IPS DF 4.7 (cell line): Measurements from ENCODE around the gene NFE2L3.
"Not testable (repeated sequence)": the region's sequence is repeated elsewhere in the genome, so short reads cannot be mapped to it uniquely, and the experiment has no call there.

Source experiments
- DNase-seq: peaks from one replicate; pipeline ENCODE4 v3.0.0-alpha.2; 2013; ENCODE audit warnings: low spot score; ENCODE audit errors: extremely low read depth

The NFE2L3 gene

DNA sequence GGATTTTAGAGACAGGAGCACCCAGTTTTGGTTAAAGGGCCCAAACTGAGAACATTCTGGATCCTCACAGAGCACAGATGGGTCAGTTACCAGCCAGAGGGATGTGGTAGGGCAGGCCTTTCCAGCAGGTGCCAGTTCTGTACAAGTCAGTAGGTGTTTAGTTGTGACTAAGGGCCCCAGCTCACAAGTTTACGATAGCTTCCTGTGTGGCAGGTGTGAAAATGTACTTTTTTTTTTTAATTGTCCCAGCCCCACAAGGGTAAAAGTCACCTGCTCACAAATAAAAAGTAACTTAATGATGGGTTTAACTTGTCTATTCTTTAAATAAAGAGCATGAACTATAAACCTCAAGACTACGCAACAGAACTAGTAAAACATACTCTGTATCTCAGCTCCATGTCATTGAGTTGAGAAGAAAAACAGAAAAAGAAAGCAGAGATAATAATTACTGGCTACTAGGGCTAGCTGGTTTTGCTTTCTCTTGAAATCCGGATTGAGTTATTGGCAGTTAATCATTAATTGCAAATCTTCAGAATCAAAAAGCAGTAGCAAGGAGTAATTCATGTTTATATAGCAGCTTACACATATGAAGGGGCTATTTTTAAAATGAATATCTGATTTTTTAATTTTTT is 15.4 kb downstream of the NFE2L3 start:
- no peak for DNase-seq

DNA sequence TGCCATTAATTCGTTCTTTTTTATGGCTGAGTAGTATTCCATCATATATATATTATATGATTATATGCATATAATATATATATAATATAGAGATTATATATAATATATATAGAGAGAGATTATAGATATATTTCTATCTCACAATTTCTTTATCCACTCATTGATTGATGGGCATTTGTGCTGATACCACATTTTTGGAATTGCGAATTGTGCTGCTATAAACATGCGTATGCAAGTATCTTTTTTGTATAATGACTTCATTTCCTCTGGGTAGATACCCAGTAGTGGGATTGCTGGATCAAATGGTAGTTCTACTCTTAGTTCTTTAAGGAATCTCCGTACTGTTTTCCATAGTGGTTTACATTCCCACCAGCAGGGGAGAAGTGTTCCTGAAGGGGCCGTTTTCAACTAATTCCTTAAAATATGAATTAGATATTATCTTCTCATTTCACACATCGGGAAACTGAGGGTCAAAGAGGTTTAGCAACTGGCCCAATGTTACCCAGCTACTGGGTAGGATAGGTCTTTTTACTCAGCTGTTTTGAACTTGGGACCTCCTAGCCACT is 16.5 kb downstream of the NFE2L3 start:
- DNase-seq: no peak

DNA sequence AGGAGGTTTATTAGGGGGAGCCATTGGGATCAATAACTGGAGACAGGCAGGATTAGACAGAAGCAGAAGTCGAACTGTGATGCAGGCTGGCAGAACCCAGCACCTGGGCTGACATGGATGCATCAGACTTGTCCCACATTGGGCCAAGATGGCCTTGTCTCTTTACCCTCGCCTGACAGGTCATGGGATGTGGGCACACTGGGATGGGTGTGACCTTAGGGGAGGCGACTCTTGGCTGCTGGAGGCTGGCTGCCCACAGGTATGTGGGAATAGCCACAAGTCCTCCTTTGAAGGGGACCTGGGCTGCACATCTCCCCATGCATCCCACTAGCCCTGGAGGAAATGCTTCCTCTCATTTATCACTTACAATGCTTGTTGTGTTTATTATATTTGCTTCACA is 17.3 kb downstream of the NFE2L3 start:
- no peak for DNase-seq

DNA sequence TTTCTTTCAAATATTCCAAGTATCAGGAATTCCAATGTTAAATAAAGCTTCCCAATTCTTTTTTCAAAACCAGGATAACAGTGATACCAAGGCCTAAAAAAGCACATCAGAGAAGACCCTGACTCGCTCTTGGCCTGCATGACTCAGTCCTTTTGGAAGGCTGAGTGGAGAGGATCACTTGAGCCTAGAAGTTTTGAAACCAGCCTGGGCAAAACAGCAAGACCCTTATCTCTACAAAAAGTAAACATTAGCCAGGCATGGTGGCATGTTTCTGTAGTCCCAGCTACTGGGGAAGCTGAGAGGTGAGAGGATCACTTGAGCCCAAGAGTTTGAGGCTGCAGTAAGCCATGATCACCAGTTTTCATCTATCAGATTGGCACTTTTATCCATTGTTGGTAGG is 18.7 kb downstream of the NFE2L3 start:
- no peak for DNase-seq

DNA sequence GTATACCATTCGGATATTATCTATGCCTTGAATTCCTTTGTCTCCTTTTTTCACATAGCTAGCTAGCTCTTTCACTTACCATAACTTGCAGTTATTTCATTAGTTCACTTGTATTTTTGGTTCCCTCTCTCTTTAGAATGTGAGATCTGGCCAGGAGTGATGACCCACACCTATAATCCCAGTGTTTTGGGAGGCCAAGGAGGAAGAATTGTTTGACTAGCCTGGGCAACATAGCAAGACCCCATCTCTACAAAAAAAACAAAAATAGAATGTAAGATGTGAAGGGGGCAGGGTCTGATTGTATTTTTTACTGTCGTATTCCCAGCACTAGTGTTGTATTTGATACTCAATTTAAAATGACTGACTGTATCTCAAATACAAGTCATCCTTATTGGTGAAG is 19.6 kb downstream of the NFE2L3 start:
- DNase-seq: no peak

DNA sequence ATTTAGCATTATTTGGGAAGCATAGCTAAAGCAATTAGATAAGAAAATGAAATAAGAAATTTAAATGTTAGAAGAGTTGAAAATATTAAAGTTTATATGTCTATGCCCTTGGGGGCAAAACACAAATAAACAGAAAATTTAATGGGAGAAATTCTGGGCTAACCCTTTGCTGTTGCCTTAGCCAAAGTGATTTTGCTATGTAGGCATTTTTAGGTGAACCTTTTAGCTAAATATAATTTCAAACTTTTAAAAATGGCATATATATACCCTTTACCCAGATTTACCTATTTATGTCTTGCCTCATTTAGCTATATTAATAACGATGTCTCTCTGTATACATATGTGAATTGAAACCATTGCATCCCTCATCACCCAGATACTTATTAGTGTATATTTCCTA is 20.1 kb downstream of the NFE2L3 start:
- no peak for DNase-seq

DNA sequence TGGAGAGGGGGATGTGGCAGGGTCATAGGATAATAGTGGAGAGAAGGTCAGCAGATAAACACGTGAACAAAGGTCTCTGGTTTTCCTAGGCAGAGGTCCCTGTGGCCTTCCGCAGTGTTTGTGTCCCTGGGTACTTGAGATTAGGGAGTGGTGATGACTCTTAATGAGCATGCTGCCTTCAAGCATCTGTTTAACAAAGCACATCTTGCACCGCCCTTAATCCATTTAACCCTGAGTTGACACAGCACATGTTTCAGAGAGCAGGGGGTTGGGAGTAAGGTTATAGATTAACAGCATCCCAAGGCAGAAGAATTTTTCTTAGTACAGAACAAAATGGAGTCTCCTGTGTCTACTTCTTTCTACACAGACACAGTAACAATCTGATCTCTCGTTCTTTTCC is 23.9 kb downstream of the NFE2L3 start:
- DNase-seq: not testable (repeated sequence)

DNA sequence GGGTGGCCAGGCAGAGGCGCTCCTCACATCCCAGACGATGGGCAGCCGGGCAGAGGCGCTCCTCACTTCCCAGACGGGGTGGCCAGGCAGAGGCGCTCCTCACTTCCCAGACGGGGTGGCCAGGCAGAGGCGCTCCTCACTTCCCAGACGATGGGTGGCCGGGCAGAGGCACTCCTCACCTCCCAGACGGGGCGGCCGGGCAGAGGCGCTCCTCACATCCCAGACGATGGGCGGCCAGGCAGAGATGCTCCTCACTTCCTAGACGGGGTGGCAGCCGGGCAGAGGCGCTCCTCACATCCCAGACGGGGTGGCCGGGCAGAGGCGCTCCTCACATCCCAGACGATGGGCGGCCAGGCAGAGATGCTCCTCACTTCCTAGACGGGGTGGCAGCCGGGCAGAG is 24.7 kb downstream of the NFE2L3 start:
- DNase-seq: not testable (repeated sequence)

DNA sequence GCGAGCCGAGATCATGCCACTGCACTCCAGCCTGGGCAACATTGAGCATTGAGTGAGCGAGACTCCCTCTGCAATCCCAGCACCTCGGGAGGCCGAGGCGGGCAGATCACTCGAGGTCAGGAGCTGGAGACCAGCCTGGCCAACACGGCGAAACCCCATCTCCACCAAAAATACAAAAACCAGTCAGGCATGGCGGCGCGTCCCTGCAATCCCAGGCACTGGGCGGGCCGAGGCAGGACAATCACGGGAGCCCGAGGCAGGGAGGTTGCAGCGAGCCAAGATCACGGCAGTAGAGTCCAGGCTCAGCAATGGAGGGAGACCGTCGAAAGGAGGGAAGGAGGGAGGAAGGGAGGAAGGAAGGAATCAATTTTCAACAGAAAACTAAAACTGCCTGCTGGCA is 25.3 kb downstream of the NFE2L3 start:
- not testable (repeated sequence) for DNase-seq

DNA sequence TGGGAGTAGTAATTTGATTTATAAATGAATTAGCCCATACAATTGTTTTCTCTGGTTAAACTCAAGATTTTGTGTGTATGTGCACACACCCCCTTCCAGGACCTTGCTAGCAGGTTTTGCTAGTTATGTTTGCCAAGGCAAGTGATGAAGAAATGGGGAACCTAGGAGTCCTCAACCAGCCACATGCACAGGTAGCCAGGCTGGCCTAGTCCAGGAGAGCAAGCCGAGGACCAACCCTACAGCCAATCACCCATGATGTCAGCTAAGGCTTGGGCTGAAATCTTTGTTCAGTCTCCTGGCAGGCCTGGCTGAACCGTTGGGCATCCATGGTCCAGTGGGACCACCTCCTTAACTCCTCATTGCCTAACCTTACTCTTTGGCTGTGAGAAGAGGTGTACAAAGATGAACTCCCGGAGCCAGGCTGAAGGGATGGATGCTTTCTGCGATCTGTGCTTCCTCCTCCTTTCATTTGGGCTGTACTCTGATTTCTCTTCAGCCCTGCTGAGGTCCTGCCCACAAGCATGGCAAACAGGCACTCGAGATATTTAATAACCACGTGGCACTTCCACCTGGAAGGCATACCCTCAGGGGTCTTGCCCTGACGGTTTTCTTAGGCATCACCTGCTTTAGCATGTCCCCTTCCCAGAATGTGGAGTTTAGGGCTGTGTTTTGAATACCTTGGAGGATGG is 26.4 kb downstream of the NFE2L3 start:
- DNase-seq: no peak

DNA sequence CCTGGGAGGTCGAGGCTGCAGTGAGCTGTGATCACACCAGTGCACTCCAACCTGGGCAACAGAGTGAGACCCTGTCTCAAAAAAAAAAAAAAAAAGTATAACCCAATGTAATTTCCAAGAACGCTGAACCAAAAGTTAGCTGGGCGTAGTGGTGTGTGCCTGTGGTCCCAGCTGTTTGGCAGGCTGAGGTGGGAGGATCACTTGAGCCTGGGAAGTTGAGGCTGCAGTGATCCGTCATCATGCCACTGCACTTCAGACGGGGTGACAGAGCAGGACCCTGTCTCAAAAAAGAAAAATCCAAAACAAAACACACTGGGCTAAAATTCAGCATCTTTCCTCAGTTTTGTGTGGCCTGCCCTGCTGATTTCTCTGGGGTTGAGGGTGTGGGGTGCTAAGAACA is 27.4 kb downstream of the NFE2L3 start:
- DNase-seq: no peak

DNA sequence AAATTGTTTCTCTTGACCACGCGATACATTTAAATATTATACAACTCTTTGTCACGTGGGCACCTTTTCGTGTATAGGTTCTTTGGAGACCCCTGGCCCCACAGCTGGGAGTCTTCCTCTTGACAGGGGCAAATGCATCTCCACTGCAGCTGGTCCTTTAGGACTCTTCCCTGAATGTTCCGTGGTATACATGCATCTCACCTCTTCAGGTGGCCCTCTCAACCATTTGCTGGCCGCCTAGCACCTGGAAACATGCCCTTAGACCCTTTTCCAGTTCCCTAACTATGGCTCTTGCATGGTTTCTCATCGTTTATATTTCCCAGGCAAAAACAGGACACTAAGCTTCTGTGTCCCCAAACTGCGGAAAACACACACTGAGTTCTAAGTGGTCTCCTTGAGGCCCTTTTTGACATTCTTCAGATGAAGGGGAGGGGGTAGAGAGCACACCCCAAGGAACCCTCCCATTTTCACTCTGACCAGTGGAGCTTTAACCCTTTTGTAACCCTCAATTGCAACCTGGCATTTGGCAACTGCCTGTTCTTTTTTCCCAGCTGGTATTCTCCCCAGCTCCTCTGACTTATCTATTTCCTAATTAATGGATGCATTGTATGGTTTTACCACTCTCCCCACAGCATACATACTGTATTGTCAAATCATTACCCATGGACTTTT is 28.0 kb downstream of the NFE2L3 start:
- DNase-seq: no peak

DNA sequence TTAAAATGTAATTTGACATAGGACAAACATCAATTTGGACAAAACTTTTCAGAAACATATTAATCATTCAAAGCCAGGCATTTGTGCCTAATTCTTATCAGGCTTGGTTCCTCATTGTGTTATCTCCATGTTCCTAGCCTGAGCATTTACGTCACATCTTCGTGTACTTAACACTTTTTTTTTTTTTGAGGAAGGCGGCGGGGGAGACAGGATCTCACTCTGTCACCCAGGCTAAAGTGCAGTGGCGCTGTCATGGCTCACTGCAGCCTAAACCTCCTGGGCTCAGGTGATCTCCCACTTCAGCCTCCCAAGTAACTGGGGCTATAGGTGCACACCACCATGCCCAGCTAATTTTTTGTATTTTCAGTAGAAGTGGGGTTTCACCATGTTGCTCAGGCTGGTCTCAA is 28.8 kb downstream of the NFE2L3 start:
- no peak for DNase-seq

DNA sequence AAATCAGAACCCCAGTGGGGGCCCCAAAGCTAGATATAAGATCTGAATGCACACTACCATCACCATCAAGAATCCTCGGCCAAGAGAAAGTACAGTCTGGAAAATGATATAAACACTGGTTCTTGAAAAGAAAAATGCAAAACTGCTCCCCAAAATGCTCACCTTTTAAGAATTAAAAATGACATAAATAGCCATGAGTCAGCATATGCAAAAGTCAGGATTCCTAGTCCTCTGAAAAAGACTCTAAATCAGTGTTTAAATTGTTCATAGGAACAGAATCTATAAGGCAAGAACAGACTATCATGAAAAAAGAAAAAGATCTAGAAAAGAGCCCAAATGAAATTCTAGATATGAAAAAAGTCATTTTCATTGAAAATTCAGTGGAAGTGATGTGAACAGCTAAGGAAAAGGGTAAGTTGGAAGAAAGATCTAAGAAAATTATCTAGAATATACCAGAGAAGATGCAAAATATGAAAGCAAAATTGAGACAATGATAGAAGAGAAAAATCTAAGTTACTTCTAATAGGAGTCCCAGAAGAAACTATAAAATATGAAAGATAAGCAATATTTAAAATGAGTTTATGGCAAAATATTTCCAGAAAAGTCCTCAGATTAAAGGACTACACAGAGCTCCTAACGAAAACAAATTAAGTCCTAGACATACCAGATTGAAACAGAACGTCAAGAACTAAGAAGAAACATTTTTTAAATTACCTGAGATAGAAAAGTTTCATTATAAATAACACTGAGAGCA is 29.7 kb downstream of the NFE2L3 start:
- no peak for DNase-seq

DNA sequence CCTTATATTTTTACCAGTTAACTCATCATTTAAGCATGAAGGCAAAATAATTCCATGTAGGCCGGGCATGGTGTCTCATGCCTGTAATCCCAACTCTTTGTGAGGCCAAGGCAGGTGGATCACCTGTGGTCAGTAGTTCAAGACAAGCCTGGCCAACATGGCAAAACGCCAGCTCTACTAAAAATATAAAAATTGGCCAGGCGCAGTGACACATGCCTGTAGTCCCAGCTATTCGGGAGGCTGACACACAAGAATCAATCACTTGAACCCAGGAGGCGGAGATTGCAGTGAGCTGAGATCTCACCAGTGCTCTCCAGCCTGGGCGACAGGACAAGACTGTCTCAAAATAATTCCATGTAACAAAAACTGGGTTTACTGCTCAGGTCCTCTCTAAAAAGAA is 30.3 kb downstream of the NFE2L3 start:
- DNase-seq: no peak

DNA sequence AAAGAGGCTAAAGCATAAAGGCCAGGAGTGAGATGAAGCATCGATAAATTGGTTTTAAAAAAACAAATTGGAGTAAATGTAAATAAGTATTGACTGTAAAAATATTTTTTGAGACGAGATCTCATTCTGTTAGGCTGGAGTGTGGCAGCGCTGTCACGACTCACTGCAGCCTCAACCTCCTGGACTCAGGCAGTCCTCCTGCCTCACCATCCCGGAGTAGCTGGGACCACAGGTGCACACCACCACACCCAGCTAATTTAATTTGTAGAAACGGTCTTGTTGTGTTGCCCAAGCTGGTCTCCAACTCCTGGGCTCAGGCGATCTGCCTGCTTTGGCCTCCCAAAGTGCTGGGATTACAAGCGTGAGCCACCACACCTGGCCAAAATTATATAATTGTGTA is 30.7 kb downstream of the NFE2L3 start:
- DNase-seq: no peak

DNA sequence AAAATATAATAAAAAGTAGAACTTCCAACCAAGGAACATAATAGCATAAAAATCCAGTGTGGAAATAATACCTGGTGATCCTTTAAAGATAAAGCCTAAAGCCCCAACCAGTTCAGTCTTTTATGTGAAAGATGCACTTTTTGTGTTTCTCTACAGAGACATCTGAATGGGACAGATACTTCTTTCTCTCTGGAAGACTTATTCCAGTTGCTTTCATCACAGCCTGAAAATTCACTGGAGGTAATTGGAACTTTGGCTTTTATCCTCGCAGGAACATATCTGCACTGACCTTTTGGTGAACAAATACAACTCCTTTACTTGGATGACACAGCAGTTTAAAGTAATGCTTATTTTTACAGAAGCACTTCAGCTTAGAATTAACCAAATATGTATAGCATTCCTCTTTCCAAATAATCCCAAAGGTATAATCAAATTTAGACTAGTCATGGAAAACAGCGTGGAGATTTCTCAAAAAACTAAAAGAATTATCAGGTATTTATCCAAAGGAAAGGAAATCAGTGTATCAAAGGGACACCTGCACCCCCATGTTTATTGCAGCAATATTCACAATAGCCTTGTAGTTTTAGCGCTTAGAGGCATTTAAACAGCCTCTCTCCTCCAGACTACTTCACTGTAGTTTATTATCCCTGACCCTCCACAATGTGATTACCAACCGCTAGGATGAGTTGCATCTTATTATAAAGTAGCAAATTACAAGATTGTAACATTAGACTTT is 31.7 kb downstream of the NFE2L3 start:
- DNase-seq: no peak

DNA sequence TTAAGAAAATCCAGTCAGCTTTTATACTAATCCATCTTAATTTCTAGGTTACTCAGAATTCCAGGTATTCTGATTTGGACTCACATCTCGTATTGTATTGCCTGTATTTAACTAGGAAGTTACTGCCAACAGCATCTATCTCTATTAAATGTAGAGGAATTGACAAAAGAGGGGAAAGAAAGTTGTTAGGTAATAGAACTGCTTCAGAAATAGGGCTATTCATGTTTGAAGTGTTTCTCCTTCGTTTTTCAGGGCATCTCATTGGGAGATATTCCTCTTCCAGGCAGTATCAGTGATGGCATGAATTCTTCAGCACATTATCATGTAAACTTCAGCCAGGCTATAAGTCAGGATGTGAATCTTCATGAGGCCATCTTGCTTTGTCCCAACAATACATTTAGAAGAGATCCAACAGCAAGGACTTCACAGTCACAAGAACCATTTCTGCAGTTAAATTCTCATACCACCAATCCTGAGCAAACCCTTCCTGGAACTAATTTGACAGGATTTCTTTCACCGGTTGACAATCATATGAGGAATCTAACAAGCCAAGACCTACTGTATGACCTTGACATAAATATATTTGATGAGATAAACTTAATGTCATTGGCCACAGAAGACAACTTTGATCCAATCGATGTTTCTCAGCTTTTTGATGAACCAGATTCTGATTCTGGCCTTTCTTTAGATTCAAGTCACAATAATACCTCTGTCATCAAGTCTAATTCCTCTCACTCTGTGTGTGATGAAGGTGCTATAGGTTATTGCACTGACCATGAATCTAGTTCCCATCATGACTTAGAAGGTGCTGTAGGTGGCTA is 32.5 kb downstream of the NFE2L3 start:
- not testable (repeated sequence) for DNase-seq

DNA sequence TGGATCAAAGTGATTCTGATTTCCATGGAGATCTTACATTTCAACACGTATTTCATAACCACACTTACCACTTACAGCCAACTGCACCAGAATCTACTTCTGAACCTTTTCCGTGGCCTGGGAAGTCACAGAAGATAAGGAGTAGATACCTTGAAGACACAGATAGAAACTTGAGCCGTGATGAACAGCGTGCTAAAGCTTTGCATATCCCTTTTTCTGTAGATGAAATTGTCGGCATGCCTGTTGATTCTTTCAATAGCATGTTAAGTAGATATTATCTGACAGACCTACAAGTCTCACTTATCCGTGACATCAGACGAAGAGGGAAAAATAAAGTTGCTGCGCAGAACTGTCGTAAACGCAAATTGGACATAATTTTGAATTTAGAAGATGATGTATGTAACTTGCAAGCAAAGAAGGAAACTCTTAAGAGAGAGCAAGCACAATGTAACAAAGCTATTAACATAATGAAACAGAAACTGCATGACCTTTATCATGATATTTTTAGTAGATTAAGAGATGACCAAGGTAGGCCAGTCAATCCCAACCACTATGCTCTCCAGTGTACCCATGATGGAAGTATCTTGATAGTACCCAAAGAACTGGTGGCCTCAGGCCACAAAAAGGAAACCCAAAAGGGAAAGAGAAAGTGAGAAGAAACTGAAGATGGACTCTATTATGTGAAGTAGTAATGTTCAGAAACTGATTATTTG is 33.3 kb downstream of the NFE2L3 start:
- no peak for DNase-seq

DNA sequence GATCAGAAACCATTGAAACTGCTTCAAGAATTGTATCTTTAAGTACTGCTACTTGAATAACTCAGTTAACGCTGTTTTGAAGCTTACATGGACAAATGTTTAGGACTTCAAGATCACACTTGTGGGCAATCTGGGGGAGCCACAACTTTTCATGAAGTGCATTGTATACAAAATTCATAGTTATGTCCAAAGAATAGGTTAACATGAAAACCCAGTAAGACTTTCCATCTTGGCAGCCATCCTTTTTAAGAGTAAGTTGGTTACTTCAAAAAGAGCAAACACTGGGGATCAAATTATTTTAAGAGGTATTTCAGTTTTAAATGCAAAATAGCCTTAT is 33.8 kb downstream of the NFE2L3 start:
- DNase-seq: no peak
